ENCODE data around the gene ASPN.

The ASPN gene

GRCh38 chr9:92444841-92445240 is 37.5 kb downstream of the ASPN start:
- H3K4me3 ChIP-seq (ENCODE audit: insufficient read depth, low read depth, low read length) = no peak overlapping the region
- 88 to 89% methylated on average over 4 of the region's 4 CpGs for WGBS, 2 experiments
- H3K36me3 ChIP-seq (ENCODE audit: control insufficient read depth, insufficient read depth, low read length) = no peaks in the 10 kb centered on the region
- H3K4me1 ChIP-seq (ENCODE audit: control insufficient read depth, insufficient read depth, low read length) = no peaks in the 10 kb centered on the region
- no peak overlapping the region for H3K27ac ChIP-seq (ENCODE audit: insufficient read depth, low read depth, low read length, poor library complexity, severe bottlenecking)
- no peaks in the 10 kb centered on the region for H3K27me3 ChIP-seq (ENCODE audit: control insufficient read depth, insufficient read depth, low read length, poor library complexity, severe bottlenecking)
- H3K9me3 ChIP-seq (ENCODE audit: control insufficient read depth, low read length) = no peaks in the 10 kb centered on the region

- 86 to 94% methylated on average over 2 to 4 of the region's 6 CpGs for WGBS, 2 experiments
- no peaks in the 10 kb centered on the region for H3K4me1 ChIP-seq (ENCODE audit: control insufficient read depth, insufficient read depth, low read length)
- H3K27ac ChIP-seq (ENCODE audit: insufficient read depth, low read depth, low read length, poor library complexity, severe bottlenecking) = no peak overlapping the region
- H3K27me3 ChIP-seq (ENCODE audit: control insufficient read depth, insufficient read depth, low read length, poor library complexity, severe bottlenecking) = no peaks in the 10 kb centered on the region
- H3K36me3 ChIP-seq (ENCODE audit: control insufficient read depth, insufficient read depth, low read length) = no peaks in the 10 kb centered on the region
- H3K9me3 ChIP-seq (ENCODE audit: control insufficient read depth, low read length) = no peaks in the 10 kb centered on the region
- H3K4me3 ChIP-seq (ENCODE audit: insufficient read depth, low read depth, low read length) = no peak overlapping the region
Observed at GRCh38 chr9:92440751-92441046, 41.6 kb downstream of the ASPN start.

GRCh38 chr9:92439921-92440750 is 42.2 kb downstream of the ASPN start:
- Histone ChIP-seq H3K36me3 (ENCODE audit: control insufficient read depth, insufficient read depth, low read length) (no peaks in the 10 kb centered on the region), H3K27ac (ENCODE audit: insufficient read depth, low read depth, low read length, poor library complexity, severe bottlenecking) (no peak overlapping the region), H3K4me3 (ENCODE audit: insufficient read depth, low read depth, low read length) (no peak overlapping the region), H3K4me1 (ENCODE audit: control insufficient read depth, insufficient read depth, low read length) (no peaks in the 10 kb centered on the region), H3K27me3 (ENCODE audit: control insufficient read depth, insufficient read depth, low read length, poor library complexity, severe bottlenecking) (no peaks in the 10 kb centered on the region), H3K9me3 (ENCODE audit: control insufficient read depth, low read length) (no peaks in the 10 kb centered on the region)
- WGBS, 2 experiments = 89 to 92% methylated on average over 5 of the region's 5 CpGs

GRCh38 chr9:92438900-92439526 is 43.3 kb downstream of the ASPN start:
- no peaks in the 10 kb centered on the region for H3K9me3 ChIP-seq (ENCODE audit: control insufficient read depth, low read length)
- no peak overlapping the region for H3K4me3 ChIP-seq (ENCODE audit: insufficient read depth, low read depth, low read length)
- H3K36me3 ChIP-seq (ENCODE audit: control insufficient read depth, insufficient read depth, low read length) = no peaks in the 10 kb centered on the region
- no peaks in the 10 kb centered on the region for H3K4me1 ChIP-seq (ENCODE audit: control insufficient read depth, insufficient read depth, low read length)
- 93 to 96% methylated on average over 4 to 5 of the region's 5 CpGs for WGBS, 2 experiments
- H3K27ac ChIP-seq (ENCODE audit: insufficient read depth, low read depth, low read length, poor library complexity, severe bottlenecking) = no peak overlapping the region
- no peaks in the 10 kb centered on the region for H3K27me3 ChIP-seq (ENCODE audit: control insufficient read depth, insufficient read depth, low read length, poor library complexity, severe bottlenecking)

- H3K36me3 ChIP-seq (ENCODE audit: control insufficient read depth, insufficient read depth, low read length) = no peaks in the 10 kb centered on the region
- no peak overlapping the region for H3K27ac ChIP-seq (ENCODE audit: insufficient read depth, low read depth, low read length, poor library complexity, severe bottlenecking)
- H3K9me3 ChIP-seq (ENCODE audit: control insufficient read depth, low read length) = no peaks in the 10 kb centered on the region
- WGBS, 2 experiments = no CpG with 5 or more reads among the region's 1 CpG
- H3K27me3 ChIP-seq (ENCODE audit: control insufficient read depth, insufficient read depth, low read length, poor library complexity, severe bottlenecking) = no peaks in the 10 kb centered on the region
- H3K4me1 ChIP-seq (ENCODE audit: control insufficient read depth, insufficient read depth, low read length) = no peaks in the 10 kb centered on the region
- H3K4me3 ChIP-seq (ENCODE audit: insufficient read depth, low read depth, low read length) = no peak overlapping the region
Observed at GRCh38 chr9:92435263-92435662, 47.0 kb downstream of the ASPN start.

GRCh38 chr9:92432972-92433548 is 49.2 kb downstream of the ASPN start:
- Histone ChIP-seq H3K9me3 (ENCODE audit: control insufficient read depth, low read length) (no peaks in the 10 kb centered on the region), H3K4me3 (ENCODE audit: insufficient read depth, low read depth, low read length) (no peak overlapping the region), H3K4me1 (ENCODE audit: control insufficient read depth, insufficient read depth, low read length) (no peaks in the 10 kb centered on the region), H3K27ac (ENCODE audit: insufficient read depth, low read depth, low read length, poor library complexity, severe bottlenecking) (no peak overlapping the region), H3K36me3 (ENCODE audit: control insufficient read depth, insufficient read depth, low read length) (no peaks in the 10 kb centered on the region), H3K27me3 (ENCODE audit: control insufficient read depth, insufficient read depth, low read length, poor library complexity, severe bottlenecking) (no peaks in the 10 kb centered on the region)
- 94 to 100% methylated on average over 3 to 4 of the region's 5 CpGs for WGBS, 2 experiments

- Histone ChIP-seq H3K4me1 (ENCODE audit: control insufficient read depth, insufficient read depth, low read length) (no peaks in the 10 kb centered on the region), H3K27ac (ENCODE audit: insufficient read depth, low read depth, low read length, poor library complexity, severe bottlenecking) (no peak overlapping the region), H3K27me3 (ENCODE audit: control insufficient read depth, insufficient read depth, low read length, poor library complexity, severe bottlenecking) (no peaks in the 10 kb centered on the region), H3K36me3 (ENCODE audit: control insufficient read depth, insufficient read depth, low read length) (no peaks in the 10 kb centered on the region), H3K4me3 (ENCODE audit: insufficient read depth, low read depth, low read length) (no peak overlapping the region), H3K9me3 (ENCODE audit: control insufficient read depth, low read length) (no peaks in the 10 kb centered on the region)
- WGBS, 2 experiments = 97% methylated on average over 5 of the region's 5 CpGs
Observed at GRCh38 chr9:92432350-92432749, 50.0 kb downstream of the ASPN start.

GRCh38 chr9:92429836-92430235 is 52.5 kb downstream of the ASPN start:
- Histone ChIP-seq H3K9me3 (ENCODE audit: control insufficient read depth, low read length) (no peaks in the 10 kb centered on the region), H3K36me3 (ENCODE audit: control insufficient read depth, insufficient read depth, low read length) (no peaks in the 10 kb centered on the region), H3K27ac (ENCODE audit: insufficient read depth, low read depth, low read length, poor library complexity, severe bottlenecking) (no peak overlapping the region), H3K4me1 (ENCODE audit: control insufficient read depth, insufficient read depth, low read length) (no peaks in the 10 kb centered on the region), H3K27me3 (ENCODE audit: control insufficient read depth, insufficient read depth, low read length, poor library complexity, severe bottlenecking) (no peaks in the 10 kb centered on the region), H3K4me3 (ENCODE audit: insufficient read depth, low read depth, low read length) (no peak overlapping the region)
- WGBS, 2 experiments = 50 to 83% methylated on average over 1 to 2 of the region's 2 CpGs

- 90% methylated on average over 4 to 5 of the region's 5 CpGs for WGBS, 2 experiments
- no peak overlapping the region for H3K27ac ChIP-seq (ENCODE audit: insufficient read depth, low read depth, low read length, poor library complexity, severe bottlenecking)
Observed at GRCh38 chr9:92426501-92427145, 55.7 kb downstream of the ASPN start.

GRCh38 chr9:92425474-92425873 is 56.8 kb downstream of the ASPN start:
- Histone ChIP-seq H3K27ac (ENCODE audit: insufficient read depth, low read depth, low read length, poor library complexity, severe bottlenecking) (no peak overlapping the region), H3K36me3 (ENCODE audit: control insufficient read depth, insufficient read depth, low read length) (no peaks in the 10 kb centered on the region), H3K4me3 (ENCODE audit: insufficient read depth, low read depth, low read length) (no peak overlapping the region), H3K9me3 (ENCODE audit: control insufficient read depth, low read length) (no peaks in the 10 kb centered on the region), H3K27me3 (ENCODE audit: control insufficient read depth, insufficient read depth, low read length, poor library complexity, severe bottlenecking) (no peaks in the 10 kb centered on the region), H3K4me1 (ENCODE audit: control insufficient read depth, insufficient read depth, low read length) (no peaks in the 10 kb centered on the region)
- 73 to 87% methylated on average over 1 to 2 of the region's 2 CpGs for WGBS, 2 experiments

More at GRCh38 chr9:92426501-92427145, 55.7 kb downstream of the ASPN start:
- no peaks in the 10 kb centered on the region for H3K4me1 ChIP-seq (ENCODE audit: control insufficient read depth, insufficient read depth, low read length)
- H3K9me3 ChIP-seq (ENCODE audit: control insufficient read depth, low read length) = no peaks in the 10 kb centered on the region
- no peaks in the 10 kb centered on the region for H3K27me3 ChIP-seq (ENCODE audit: control insufficient read depth, insufficient read depth, low read length, poor library complexity, severe bottlenecking)
- no peak overlapping the region for H3K4me3 ChIP-seq (ENCODE audit: insufficient read depth, low read depth, low read length)
- no peaks in the 10 kb centered on the region for H3K36me3 ChIP-seq (ENCODE audit: control insufficient read depth, insufficient read depth, low read length)

All from ectodermal cell (in vitro differentiated cells).